ENCODE measurements around the gene ATP2B1.

GRCh38 chr12:89692439-89692838 lies 16.2 kb downstream of the ATP2B1 start:
- TF ChIP-seq, protein P1, sequence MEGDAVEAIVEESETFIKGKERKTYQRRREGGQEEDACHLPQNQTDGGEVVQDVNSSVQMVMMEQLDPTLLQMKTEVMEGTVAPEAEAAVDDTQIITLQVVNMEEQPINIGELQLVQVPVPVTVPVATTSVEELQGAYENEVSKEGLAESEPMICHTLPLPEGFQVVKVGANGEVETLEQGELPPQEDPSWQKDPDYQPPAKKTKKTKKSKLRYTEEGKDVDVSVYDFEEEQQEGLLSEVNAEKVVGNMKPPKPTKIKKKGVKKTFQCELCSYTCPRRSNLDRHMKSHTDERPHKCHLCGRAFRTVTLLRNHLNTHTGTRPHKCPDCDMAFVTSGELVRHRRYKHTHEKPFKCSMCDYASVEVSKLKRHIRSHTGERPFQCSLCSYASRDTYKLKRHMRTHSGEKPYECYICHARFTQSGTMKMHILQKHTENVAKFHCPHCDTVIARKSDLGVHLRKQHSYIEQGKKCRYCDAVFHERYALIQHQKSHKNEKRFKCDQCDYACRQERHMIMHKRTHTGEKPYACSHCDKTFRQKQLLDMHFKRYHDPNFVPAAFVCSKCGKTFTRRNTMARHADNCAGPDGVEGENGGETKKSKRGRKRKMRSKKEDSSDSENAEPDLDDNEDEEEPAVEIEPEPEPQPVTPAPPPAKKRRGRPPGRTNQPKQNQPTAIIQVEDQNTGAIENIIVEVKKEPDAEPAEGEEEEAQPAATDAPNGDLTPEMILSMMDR (tag by site-specific recombination; IDR thresholded peaks at IDR 0.05) = no peak
- TF ChIP-seq YY2 (tag by site-specific recombination; IDR thresholded peaks at IDR 0.05) (no peak), ZNF654 (tag by site-specific recombination; IDR thresholded peaks at IDR 0.05; ENCODE audit: low read depth) (no peak), ZNF433 (tag by site-specific recombination; IDR thresholded peaks at IDR 0.05; ENCODE audit: low read depth) (no peak), ZNF423 (tag by site-specific recombination; IDR thresholded peaks at IDR 0.05) (no peak), ZNF664 (tag by site-specific recombination; IDR thresholded peaks at IDR 0.05) (no peak), ZNF362 (tag by site-specific recombination; IDR thresholded peaks at IDR 0.05) (no peak), SALL2 (tag by site-specific recombination; IDR thresholded peaks at IDR 0.05; ENCODE audit: borderline replicate concordance) (no peak)
- TF ChIP-seq, protein P2, sequence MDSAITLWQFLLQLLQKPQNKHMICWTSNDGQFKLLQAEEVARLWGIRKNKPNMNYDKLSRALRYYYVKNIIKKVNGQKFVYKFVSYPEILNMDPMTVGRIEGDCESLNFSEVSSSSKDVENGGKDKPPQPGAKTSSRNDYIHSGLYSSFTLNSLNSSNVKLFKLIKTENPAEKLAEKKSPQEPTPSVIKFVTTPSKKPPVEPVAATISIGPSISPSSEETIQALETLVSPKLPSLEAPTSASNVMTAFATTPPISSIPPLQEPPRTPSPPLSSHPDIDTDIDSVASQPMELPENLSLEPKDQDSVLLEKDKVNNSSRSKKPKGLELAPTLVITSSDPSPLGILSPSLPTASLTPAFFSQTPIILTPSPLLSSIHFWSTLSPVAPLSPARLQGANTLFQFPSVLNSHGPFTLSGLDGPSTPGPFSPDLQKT (IDR thresholded peaks at IDR 0.05; ENCODE audit: borderline replicate concordance, low read depth, low read length) = no peak

All from HEK293 (cell line).